CD4-positive, alpha-beta T cell treated with Interleukin-6 for 4 hours (primary cell): ENCODE results near the gene TMEM131.

Experiments
- DNase-seq: peaks from one replicate; pipeline ENCODE4 v3.0.0-alpha.2; 2020; ENCODE audit warnings: mixed read lengths

Gene TMEM131

DNA sequence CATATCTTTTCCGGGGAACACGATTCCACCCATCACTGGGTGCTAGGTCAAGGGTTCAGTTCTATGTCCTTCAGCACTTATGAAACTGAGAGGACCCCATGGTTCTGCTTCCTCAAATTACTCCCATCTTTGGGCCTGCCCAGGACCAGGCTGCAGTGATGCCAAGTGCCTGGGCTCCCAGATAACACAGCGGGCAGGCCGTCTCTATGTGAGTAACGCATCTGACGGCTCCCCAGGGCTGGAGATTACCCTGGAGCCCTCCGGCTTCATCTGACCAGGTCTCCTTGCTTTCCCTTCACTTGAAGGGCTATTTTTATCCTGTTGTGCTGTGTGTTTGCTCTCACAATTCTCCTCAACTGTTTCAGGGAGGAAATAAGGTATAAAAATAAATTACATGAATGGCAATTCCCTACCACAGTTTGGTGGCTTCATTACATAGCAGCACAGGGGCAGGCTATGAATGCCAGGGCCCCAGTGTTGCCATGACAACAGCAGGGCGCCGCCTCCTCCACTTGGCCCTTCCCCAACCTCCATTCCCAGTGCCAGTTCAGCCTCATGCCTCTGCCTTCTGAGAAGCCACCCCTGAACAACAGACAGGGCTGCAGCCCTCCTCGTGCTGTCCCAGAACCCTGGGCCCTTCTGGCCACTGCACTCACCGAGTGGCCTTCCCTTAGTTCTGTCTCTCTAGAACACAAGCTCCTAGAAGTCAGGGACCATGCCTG lies 25.4 kb upstream of the TMEM131 start:
- no peak for DNase-seq

DNA sequence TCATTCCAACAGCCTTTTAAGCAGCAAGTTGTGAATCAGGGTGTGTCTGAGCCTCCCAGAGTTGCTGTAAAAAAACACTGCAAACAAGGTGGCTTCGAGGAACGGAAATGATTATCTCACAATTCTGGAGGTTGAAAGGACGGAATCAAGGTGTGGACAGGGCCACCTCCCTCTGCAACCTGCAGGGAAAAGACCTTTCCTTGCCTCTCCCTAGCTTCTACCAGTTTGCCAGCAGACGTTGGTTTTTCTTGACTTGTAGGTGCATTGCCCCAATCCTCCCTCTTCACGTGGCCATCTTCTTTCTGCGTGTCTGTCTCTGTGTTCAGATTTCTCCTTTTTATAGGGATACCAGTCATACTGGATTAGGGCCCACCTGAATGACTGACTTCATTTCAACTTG lies 24.8 kb upstream of the TMEM131 start:
- DNase-seq: no peak

GRCh38 chr2:98016908-98017670 lies 21.3 kb upstream of the TMEM131 start:
- no peak for DNase-seq

DNA sequence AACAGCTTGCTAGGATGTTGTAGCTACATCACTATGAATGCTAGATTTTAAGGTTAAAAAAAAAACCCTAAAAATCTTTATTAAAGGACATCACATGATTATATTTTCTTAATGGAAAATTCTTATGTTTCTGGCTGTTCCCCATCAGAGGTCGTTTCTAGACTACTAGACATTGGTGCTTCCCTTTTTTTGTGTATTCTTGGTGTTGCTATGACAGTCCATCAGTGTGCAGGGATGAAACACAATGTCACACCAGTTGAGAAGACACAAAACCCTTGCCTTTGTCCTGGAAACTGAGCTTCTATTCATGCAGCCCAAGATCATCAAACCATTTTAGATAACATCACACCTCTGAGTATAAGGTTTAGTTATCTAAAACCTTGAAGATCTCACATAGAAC lies 19.9 kb upstream of the TMEM131 start:
- no peak for DNase-seq

DNA sequence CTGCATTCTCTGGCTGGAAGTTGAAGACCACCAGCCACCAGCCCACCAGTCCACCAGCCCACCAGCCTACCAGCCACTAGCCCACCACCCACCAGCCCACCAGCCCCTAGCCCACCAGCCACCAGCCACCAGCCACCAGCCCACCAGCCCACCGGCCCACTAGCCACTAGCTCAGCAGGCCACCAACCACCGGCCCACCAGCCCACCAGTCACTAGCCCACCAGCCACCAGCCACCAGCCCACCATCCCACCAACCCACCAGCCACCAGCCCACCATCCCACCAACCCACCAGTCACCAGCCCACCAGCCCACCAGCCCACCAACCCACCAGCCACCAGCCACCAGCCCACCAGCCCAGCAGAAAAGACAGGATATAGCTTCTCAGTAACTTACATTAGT lies 18.6 kb upstream of the TMEM131 start:
- DNase-seq: no peak

DNA sequence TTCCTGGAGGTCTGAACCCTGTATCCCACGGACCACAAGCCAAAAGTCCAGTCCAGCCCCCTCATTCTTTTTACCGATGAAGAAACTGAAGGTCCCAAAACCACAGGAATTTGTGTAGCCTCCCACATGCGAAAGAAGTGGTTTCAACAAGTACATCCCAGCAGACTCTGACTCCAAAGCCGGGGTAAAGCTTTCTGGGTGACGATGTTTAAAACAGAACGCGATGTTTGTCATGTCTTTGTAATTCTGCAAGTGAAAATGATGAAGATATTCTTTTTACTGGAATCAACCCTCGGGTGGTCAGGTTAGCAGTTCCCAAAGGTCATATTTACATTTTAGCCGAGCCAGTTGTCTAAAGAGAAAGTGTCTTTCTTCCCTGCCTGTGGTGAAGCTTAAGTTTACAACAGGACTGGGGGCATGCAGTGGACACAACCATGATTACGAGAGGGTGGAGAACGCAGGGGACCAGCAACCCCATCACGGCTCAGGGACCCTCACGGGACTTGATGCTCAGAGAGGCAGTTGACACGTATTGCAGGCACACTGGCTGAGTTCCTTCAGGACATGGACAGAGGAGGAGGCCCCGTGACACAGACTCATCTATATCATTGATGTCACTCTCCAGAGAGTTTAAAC lies 17.8 kb upstream of the TMEM131 start:
- DNase-seq: no peak

DNA sequence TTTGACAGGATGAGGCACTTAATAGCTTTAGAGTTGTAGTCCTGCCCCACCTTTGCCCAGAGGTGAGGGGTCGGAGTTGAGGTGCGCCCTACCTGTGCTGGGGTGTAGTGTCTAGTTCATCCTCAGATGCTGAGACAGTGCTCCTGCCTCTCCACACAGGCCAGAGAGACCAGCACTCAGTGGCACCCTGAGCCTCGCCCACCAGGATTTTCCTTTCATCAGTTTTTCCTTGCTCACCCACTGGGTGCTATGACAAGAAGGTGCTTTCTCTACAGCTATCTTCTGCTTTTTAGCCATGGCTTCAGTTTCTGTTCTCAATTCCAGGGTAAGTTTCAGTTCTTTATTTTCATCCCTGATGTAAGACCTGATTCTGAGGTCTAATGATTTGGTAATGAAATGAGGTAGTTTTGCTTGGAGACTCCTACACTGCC lies 16.8 kb upstream of the TMEM131 start:
- DNase-seq: no peak

DNA sequence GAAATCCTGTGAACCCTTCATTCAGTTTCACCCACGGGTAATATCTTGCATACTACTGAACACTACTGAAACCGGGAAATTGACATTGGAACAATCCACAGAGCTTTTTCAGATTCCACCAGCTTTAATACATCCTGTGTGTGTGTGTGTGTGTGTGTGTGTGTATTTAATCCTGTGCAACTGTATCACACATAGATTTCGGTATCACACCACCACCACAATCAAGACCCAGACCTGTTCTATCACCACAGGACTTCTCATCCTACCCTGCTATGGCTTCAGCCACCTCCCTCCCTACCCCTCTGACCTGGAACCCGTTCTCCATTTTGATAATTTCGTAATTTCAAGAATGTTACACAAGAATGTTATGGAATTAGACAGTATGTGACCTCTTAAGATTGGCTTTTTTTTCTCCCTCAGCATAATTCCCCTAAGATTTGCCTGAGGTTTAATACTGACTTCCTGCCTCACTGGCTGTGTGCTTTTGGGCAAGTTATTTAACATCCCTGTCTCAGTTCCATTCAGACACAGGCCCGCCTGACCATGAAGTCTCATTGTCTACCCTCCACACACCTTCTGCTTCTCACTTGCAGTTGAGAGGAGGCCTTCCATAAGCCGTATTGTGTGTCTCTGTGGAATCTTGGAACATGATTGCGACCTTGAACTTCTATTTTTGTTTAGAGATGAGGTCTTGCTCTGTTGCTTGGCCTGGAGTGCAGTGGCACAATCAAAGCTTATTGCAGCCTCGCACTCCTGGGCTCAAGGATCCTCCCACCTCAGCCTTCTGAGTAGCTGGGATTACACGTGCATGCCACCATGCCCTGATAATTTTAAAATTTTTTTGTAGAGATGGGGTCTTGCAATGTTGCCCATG lies 14.4 kb upstream of the TMEM131 start:
- no peak for DNase-seq

- DNase-seq: no peak
Measured at GRCh38 chr2:98008415-98008814, 12.7 kb upstream of the TMEM131 start.

DNA sequence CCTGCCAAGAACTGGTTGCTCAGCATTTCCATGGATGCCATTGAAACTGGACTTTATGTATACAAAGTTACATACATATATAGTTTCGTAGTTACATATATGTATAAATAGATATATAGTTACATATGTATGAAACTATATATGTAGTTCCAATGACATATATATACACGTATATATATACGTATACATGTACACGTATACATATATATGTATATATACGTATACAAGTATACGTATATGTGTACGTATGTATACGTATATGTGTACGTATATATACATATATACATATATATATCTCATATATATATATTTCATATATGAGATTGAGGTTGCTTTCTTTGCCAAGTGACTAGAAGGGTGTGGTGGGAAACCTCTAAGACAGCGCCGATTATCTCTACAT lies 10.6 kb upstream of the TMEM131 start:
- no peak for DNase-seq

DNA sequence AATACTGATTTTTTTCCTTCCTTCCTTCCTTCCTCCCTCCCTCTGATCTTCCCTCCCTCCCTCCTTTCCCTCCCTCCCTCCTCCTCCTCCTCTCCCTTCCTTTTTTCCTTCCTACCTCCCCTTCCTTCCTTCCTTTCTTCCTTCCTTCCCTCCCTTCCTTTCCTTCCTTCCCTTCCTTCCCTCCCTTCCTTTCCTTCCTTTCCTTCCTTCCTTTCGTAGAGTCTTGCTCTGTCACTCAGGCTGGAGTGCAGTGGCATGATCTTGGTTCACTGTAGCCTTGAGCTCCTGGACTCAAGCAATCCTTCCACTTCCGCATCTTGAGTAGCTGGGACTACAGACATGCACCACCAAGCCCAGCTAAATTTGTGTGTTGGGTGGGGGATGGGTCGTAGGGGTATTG lies 8.9 kb upstream of the TMEM131 start:
- DNase-seq: no peak

DNA sequence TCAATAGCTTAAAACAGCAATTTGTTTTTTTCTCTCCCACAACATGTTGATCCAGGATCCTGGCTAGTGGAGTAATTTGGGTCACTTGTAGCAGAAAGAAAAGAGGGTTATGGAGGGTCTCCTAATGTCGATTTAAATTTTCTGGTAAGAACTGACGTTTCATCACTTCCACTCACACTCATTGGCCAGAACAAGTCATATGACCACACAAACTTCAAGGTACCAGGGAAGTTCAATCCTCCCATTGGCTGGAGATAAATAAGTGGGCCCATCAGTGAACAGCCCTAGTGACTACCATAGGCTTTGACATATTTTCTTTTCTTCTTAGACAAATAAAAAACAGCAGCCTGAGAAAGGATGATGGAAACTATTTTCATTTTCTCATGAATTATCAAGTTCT lies 8.3 kb upstream of the TMEM131 start:
- DNase-seq: no peak

- no peak for DNase-seq
Measured at GRCh38 chr2:97999536-97999935, 3.8 kb upstream of the TMEM131 start.

- no peak for DNase-seq
Measured at GRCh38 chr2:97998431-97999005, 2.8 kb upstream of the TMEM131 start.

- no peak for DNase-seq
Measured at GRCh38 chr2:97997784-97998392, 2.1 kb upstream of the TMEM131 start.

DNA sequence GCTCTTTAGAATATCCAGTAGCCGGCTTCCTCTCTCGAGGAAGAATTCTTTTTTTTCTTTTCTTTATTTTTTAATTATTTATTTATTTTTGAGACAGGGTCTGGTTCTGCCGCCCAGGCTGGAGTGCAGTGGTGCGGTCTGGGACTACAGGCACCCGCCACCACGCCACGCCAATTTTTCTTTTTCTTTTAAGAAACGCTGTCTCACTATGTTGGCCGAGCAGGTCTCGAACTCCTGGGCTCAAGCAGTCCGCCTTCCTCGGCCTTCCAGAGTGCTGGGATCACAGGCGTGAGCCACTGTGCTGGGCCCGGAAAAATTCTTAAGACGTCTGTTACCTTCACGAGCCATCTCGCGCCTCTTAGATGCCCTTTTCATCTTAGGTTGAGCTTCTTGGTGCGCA lies 931 bp upstream of the TMEM131 start:
- no peak for DNase-seq

- peak; percentile 53 for DNase-seq
Measured at GRCh38 chr2:97995026-97995733, 568 bp downstream of the TMEM131 start.

DNA sequence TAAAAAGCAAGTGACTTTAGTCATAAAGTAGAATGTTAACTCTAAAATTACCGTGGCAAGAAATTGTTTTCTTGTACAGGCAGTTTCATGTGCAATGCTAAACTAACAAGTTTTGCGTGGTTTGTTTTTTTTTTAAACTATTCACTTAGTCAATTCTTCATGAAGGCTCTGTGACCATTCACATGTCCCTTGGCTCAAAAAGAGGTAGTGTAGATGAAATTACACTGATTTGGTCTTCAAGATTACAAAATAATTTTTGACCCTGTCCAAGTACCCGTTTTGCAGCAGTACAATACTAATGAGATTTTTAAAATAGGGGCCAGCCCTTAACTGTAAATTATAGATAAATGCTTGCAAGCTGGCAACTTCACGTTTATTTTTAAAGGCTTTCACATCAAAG lies 1.3 kb downstream of the TMEM131 start:
- no peak for DNase-seq

- DNase-seq: no peak
Measured at GRCh38 chr2:97993926-97994325, 1.8 kb downstream of the TMEM131 start.

- no peak for DNase-seq
Measured at GRCh38 chr2:97992836-97993825, 2.6 kb downstream of the TMEM131 start.
